GM12873 (cell line): ENCODE results near the gene GRK3.

Experiments used
- CTCF ChIP-seq: IDR thresholded peaks from 2 replicates; pipeline ENCODE4 v1.5.1; 2012; ENCODE audit warnings: low read depth, mild to moderate bottlenecking, moderate library complexity, low read length, control low read depth; ENCODE audit not compliant: insufficient read depth; ENCODE audit errors: missing control alignments

GRK3 gene

GRCh38 chr22:25673713-25674112 lies 109.2 kb downstream of the GRK3 start:
- TF ChIP-seq CTCF: no peak

- no peak for TF ChIP-seq CTCF
Measured at GRCh38 chr22:25677631-25678030, 113.2 kb downstream of the GRK3 start.

GRCh38 chr22:25680051-25680450 lies 115.6 kb downstream of the GRK3 start:
- no peak for TF ChIP-seq CTCF

DNA sequence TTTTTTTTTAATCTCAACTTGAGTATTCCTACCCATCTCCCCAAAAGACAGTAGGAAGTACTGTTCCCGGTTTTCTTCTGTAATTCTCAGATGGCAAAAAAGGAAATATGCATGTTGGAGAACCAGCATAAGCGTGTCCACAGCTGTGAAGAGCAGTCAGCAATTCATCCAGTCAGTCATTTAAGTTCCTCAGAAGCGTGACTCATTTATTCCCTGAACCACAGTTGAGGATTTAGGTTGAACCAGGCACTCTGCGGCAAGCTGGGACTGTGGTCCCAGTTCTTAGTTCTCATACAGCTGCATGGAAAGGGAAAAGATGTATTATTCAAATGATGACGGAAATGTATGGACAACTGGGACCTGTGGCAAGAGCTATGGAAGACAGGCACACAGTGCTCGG lies 116.5 kb downstream of the GRK3 start:
- no peak for TF ChIP-seq CTCF

- no peak for TF ChIP-seq CTCF
Measured at GRCh38 chr22:25682109-25682508, 117.6 kb downstream of the GRK3 start.

DNA sequence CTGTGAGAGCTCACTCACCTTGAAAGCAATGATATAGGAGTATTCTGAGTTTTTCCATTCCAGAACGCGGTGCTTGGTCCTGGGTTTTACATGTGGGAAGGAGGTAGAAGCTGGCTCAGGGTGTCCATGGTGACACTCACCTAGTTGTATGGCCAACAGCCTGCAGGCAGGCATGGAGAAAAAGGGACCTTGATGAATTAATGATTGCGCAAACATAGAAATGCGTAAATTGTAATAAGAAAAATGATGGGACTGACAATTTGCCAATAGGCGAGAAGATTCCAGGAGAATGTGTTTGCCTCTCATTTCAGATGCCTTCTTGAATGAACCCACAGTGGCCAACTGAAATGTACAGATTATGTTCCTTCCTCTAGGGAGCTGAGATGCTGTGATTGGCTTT lies 124.2 kb downstream of the GRK3 start:
- TF ChIP-seq CTCF: no peak

GRCh38 chr22:25689631-25690030 lies 125.2 kb downstream of the GRK3 start:
- TF ChIP-seq CTCF: no peak
